A673 (cell line): ENCODE data around the gene SPATC1L. TPM values are rescaled to one million over a fixed set of nuclear protein-coding genes. Genes with fewer than 3 reads are reported as not detected.

Experiments used
- BruUV-seq: library from RNA; stranded (reverse); fragments of 400-500 nt; replicated peaks from 2 replicates; lab custom pipeline; 2021; lab: Mats Ljungman, UMichigan
- CTCF ChIA-PET: fragments of 300-600 bp; sonication (Branson Sonifier 250); formaldehyde crosslinking; loops from one replicate; lab custom pipeline; 2022; ENCODE audit warnings: antibody characterized with exemption; lab: Charles Lee
- POLR2A ChIA-PET: fragments of 300-600 bp; sonication (Branson Sonifier 250); formaldehyde crosslinking; loops from one replicate; lab custom pipeline; 2022; ENCODE audit warnings: antibody characterized with exemption; ENCODE audit not compliant: low non-redundant PET; lab: Charles Lee
- DNase-seq: peaks from one replicate; pipeline ENCODE4 v3.0.0-alpha.2; 2015; ENCODE audit warnings: low spot score
- H3K27ac ChIP-seq: fragments of 200-600 bp; sonication (generic); 2 replicates; pipeline ENCODE4 v1.5.1; 2016; ENCODE audit warnings: mixed run types, low read depth, mild to moderate bottlenecking, mixed read lengths, antibody characterized with exemption, low read length; ENCODE audit not compliant: poor library complexity, severe bottlenecking
- H3K27me3 ChIP-seq: fragments of 200-600 bp; sonication (generic); replicated peaks from 2 replicates; pipeline ENCODE4 v1.6.1; 2017; ENCODE audit warnings: mixed run types, low read depth, mild to moderate bottlenecking, mixed read lengths, antibody characterized with exemption, low read length; ENCODE audit not compliant: insufficient read depth, poor library complexity
- H3K36me3 ChIP-seq: fragments of 200-600 bp; sonication (generic); 2 replicates; pipeline ENCODE4 v1.6.1; 2016; ENCODE audit warnings: mixed run types, mild to moderate bottlenecking, mixed read lengths, antibody characterized with exemption, low read length; ENCODE audit not compliant: insufficient read depth, poor library complexity, severe bottlenecking
- H3K4me1 ChIP-seq: fragments of 200-600 bp; sonication (generic); 2 replicates; pipeline ENCODE4 v1.6.1; 2017; ENCODE audit warnings: mixed run types, mild to moderate bottlenecking, mixed read lengths, antibody characterized with exemption, low read length; ENCODE audit not compliant: insufficient read depth, poor library complexity, severe bottlenecking
- H3K4me3 ChIP-seq: fragments of 200-600 bp; sonication (generic); 2 replicates; pipeline ENCODE4 v1.5.1; 2016; ENCODE audit warnings: low read depth, mixed run types, mild to moderate bottlenecking, mixed read lengths, low read length; ENCODE audit not compliant: poor library complexity, severe bottlenecking
- H3K9me3 ChIP-seq: fragments of 200-600 bp; sonication (generic); 2 replicates; pipeline ENCODE4 v1.6.1; 2016; ENCODE audit warnings: mixed run types, low read depth, mild to moderate bottlenecking, mixed read lengths, antibody characterized with exemption, low read length; ENCODE audit not compliant: poor library complexity, severe bottlenecking
- EZH2 ChIP-seq: fragments of 200-600 bp; sonication (generic); IDR thresholded peaks from 2 replicates; pipeline ENCODE4 v1.6.1; 2017; ENCODE audit warnings: borderline replicate concordance, low read depth, mild to moderate bottlenecking, mixed read lengths, antibody characterized with exemption, low read length; ENCODE audit not compliant: poor library complexity, severe bottlenecking
- intact Hi-C: fragments of 100-400 bp; cut with micrococcal nuclease; formaldehyde crosslinking; loops from one replicate; pipeline ENCODE4 v1.10.0; 2022; ENCODE audit not compliant: unreplicated experiment
- total RNA-seq: library from RNA; stranded (reverse); gene quantifications from 2 replicates; pipeline ENCODE4 v1.2.3, GENCODE V29; 2021
- TF ChIP-seq, protein P1 (sequence below): fragments of 300-800, 200-600 bp; sonication (generic); conservative IDR thresholded peaks from 2 replicates; pipeline ENCODE4 v1.5.1; 2017; ENCODE audit warnings: low read depth, mild to moderate bottlenecking, antibody characterized with exemption, low read length, moderate library complexity, mixed read lengths

SPATC1L gene
- total RNA-seq, 1 experiment from 2014 or later, result 30.9 TPM

DNA sequence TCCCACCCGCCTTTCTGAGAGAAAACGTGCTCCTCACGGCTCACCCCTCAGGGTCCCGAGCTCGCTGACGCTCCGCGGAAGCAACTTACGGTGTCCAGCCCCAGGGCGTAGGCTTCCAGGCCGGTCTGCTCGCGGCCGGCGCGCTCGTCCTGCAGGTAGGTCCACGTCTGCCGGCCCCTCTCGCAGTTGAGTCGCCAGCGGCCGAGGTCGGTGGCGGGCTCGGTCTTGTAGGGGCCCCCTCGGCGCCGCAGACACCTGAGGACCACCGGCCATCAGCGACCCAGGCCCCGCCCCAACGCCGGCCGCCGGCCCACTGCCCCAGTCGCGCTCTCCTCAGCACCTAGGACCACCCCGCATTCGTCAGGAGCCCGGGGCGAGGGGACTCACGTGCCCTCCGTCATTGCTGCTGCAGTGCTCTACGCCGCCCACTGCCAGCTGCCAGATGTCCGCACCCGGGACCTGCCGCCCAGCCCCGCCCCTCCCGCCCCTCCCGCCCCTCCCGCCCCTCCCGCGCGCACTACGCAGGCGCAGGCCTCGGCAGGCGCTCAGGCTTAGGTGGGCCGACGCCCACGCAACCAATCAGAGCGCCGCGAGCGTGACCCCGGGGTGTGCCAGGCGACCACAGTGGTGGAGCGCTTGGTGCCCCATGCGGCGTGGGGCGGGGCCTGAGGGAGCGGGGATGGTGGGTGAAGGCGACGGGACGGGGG is 44.2 kb upstream of the SPATC1L start, which contains the start of gene LSS:
Gene LSS, minus strand, starts transcription at position 430 of the 707 bp plus-strand sequence. Its CDS starts 29 bp downstream, at position 401.
- Histone ChIP-seq H3K4me1 (peaks cover 18% of the 10 kb centered on the region), H3K27me3 (no peaks in the 10 kb centered on the region), H3K27ac (peak within 1 kb of the TSS; percentile 87), H3K36me3 (peaks cover 24% of the 10 kb centered on the region), H3K4me3 (peak within 1 kb of the TSS; percentile 92), H3K9me3 (no peaks in the 10 kb centered on the region)
- BruUV-seq, result no TSS peak
- ChIA-PET CTCF (interaction anchor here (0.6 to 0.8 kb wide), 2 partner anchors 49 to 85 kb away, joined by 3 read pairs; no protein-coding TSS in a partner anchor), POLR2A (no interaction called here)
- no peak for TF ChIP-seq EZH2
- TF ChIP-seq, protein P1, sequence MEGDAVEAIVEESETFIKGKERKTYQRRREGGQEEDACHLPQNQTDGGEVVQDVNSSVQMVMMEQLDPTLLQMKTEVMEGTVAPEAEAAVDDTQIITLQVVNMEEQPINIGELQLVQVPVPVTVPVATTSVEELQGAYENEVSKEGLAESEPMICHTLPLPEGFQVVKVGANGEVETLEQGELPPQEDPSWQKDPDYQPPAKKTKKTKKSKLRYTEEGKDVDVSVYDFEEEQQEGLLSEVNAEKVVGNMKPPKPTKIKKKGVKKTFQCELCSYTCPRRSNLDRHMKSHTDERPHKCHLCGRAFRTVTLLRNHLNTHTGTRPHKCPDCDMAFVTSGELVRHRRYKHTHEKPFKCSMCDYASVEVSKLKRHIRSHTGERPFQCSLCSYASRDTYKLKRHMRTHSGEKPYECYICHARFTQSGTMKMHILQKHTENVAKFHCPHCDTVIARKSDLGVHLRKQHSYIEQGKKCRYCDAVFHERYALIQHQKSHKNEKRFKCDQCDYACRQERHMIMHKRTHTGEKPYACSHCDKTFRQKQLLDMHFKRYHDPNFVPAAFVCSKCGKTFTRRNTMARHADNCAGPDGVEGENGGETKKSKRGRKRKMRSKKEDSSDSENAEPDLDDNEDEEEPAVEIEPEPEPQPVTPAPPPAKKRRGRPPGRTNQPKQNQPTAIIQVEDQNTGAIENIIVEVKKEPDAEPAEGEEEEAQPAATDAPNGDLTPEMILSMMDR, result no peak
- peak; percentile 99 for DNase-seq
- intact Hi-C loops, result loop anchor here (5.0 kb wide), 2 partner anchors 94 to 256 kb away; partner anchors contain the start of genes C21orf58 and PCNT

DNA sequence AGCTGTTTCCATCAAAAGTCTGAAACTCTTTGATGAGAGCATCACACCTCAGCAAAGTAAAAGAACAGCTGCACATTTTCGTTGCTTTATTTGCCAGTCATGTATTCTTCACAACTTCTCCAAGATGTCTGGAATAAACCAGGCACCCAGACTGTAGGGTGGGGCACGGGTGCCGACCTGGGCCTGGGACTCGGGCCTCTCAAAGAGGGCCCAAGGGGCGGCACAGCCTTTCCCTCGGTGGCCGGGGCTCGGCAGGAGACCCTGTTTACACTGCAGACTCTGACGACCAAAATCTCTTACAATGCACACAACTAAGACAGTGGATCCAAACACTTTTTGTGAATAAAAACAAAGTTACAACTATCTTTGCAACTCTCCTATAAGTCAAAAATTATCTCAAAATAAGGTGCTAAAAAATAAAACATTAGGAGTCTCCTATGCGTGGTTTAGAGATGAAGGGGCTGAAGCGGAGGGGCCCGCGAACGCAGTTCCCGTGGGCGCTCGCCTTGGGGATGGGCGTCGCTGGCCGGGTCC is 43.6 kb upstream of the SPATC1L start:
- TF ChIP-seq, protein P1, result no peak
- TF ChIP-seq EZH2, result no peak
- peak overlapping the region; percentile 85 for H3K27ac ChIP-seq
- H3K9me3 ChIP-seq, result no peaks in the 10 kb centered on the region
- ChIA-PET CTCF (interaction anchor here (0.6 kb wide), 3 partner anchors 32 to 582 kb away, joined by 3 to 4 read pairs (median 3); no protein-coding TSS in a partner anchor), POLR2A (no interaction called here)
- peaks cover 25% of the 10 kb centered on the region for H3K36me3 ChIP-seq
- H3K4me3 ChIP-seq, result peak overlapping the region; percentile 92
- peaks cover 18% of the 10 kb centered on the region for H3K4me1 ChIP-seq
- intact Hi-C loops, result loop anchor here (5.0 kb wide), 2 partner anchors 94 to 256 kb away; partner anchors contain the start of genes C21orf58 and PCNT
- H3K27me3 ChIP-seq, result no peaks in the 10 kb centered on the region
- no TSS peak for BruUV-seq
- no peak for DNase-seq

DNA sequence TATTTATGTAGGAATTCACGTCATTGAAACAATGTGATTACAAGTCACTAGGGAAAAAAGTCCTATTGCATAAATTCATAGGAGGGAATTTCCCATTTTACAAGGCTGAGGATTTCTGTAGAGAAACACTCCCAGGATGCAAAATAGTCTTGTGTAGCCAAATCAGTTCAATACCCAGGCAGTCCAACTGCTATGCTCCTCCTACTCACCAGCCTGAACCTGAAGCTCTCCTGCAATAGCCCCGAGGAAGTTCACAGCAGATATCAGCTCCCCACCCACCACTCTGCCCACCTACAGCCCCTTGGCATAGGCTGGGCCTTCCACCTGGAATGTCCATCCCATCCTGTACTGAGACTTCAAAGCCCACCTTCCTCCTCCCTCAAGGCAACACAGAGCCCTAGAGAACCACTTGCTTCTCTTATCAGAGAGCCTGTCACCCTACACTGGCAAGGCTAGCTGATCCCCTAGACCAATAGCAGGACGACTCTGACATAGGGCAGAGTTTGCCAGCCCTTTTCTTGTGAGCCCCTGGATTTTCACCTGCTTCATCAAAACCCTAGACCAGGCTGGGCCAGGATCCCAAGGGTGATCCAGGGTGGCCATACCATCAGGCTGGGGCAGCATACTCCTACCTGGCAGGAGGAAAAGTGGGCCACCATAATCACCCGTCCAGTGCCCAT is 42.8 kb upstream of the SPATC1L start:
- ChIA-PET POLR2A (no interaction called here), CTCF (interaction anchor here (0.6 kb wide), 1 partner anchor 581 kb away, joined by 3 read pairs; no protein-coding TSS in a partner anchor)
- BruUV-seq, result no TSS peak
- Histone ChIP-seq H3K9me3 (no peaks in the 10 kb centered on the region), H3K4me1 (peaks cover 18% of the 10 kb centered on the region), H3K27ac (peak overlapping the region; percentile 17), H3K27me3 (no peaks in the 10 kb centered on the region), H3K36me3 (peaks cover 30% of the 10 kb centered on the region), H3K4me3 (peak overlapping the region; percentile 92)
- DNase-seq, result peak; percentile 39
- intact Hi-C loops, result loop anchor here (5.0 kb wide), 2 partner anchors 95 to 255 kb away; partner anchors contain the start of genes C21orf58 and PCNT
- TF ChIP-seq, protein P1, result no peak
- no peak for TF ChIP-seq EZH2
